ENCODE data around the gene VPS37B. TPM values are rescaled to one million over a fixed set of nuclear protein-coding genes. Genes with fewer than 3 reads are reported as not detected.
"Not testable (repeated sequence)": the region's sequence is repeated elsewhere in the genome, so short reads cannot be mapped to it uniquely, and the experiment has no call there.

Gene VPS37B
- total RNA-seq, 4 donors from 2014 or later: 3.3 to 21.6 (median 20.2) TPM

- no peaks in the 10 kb centered on the region for H3K36me3 ChIP-seq
- intact Hi-C loops (cut with DNase I; ENCODE audit: low total_unique reads): no loop called here
- peak overlapping the region; percentile 65 to 95 for H3K4me3 ChIP-seq
- no peak for TF ChIP-seq POLR2A (IDR thresholded peaks at IDR 0.05)
- no peak for TF ChIP-seq CTCF (IDR thresholded peaks at IDR 0.05)
- no peaks in the 10 kb centered on the region for H3K9me3 ChIP-seq
- H3K27me3 ChIP-seq: no peaks in the 10 kb centered on the region
- peak in 1 of 2 donors; percentile 27 for DNase-seq
- peaks cover 0 to 19% of the 10 kb centered on the region in 2 donors for H3K4me1 ChIP-seq
- peak overlapping the region; percentile 78 to 81 for H3K27ac ChIP-seq
Observed at GRCh38 chr12:122894193-122895121, 1.5 kb downstream of the VPS37B start.

- Histone ChIP-seq H3K36me3 (no peaks in the 10 kb centered on the region), H3K4me1 (peaks cover 0 to 19% of the 10 kb centered on the region in 2 donors), H3K27me3 (no peaks in the 10 kb centered on the region), H3K27ac (no peak overlapping the region), H3K4me3 (no peak overlapping the region), H3K9me3 (no peaks in the 10 kb centered on the region)
- no peak for TF ChIP-seq CTCF (IDR thresholded peaks at IDR 0.05)
- TF ChIP-seq POLR2A (IDR thresholded peaks at IDR 0.05): no peak
- no peak for DNase-seq
- intact Hi-C loops (cut with DNase I; ENCODE audit: low total_unique reads): no loop called here
Observed at GRCh38 chr12:122893208-122894153, 2.4 kb downstream of the VPS37B start.

DNA sequence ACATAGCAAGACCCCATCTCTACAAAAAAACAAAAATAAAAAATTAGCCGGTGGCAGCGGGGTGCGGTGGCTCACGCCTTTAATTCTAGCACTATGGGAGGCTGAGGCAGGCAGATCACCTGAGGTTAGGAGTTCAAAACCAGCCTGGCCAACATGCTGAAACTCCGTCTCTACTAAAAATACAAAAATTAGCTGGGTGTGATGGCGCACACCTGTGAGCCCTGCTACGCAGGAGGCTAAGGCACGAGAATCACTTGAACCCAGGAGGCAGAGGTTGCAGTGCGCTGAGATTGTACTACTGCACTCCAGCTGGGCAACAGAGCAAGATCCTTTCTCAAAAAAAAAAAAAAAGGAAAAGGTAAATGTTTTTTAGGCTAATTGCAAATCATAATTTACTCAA lies 3.2 kb downstream of the VPS37B start:
- Histone ChIP-seq H3K27ac (peak overlapping the region in 1 of 2 donors; percentile 12), H3K4me1 (peaks cover 0 to 21% of the 10 kb centered on the region in 2 donors)
- H3K4me3 ChIP-seq; DNase-seq; H3K27me3 ChIP-seq; H3K9me3 ChIP-seq; intact Hi-C loops (cut with DNase I; ENCODE audit: low total_unique reads); H3K36me3 ChIP-seq: not testable (repeated sequence)

GRCh38 chr12:122891661-122892525 lies 4.0 kb downstream of the VPS37B start:
- H3K27ac ChIP-seq: peak overlapping the region in 1 of 2 donors; percentile 12
- intact Hi-C loops (cut with DNase I; ENCODE audit: low total_unique reads): no loop called here

More at GRCh38 chr12:122891661-122892525, 4.0 kb downstream of the VPS37B start:
- no peak for DNase-seq
- Histone ChIP-seq H3K9me3 (no peaks in the 10 kb centered on the region), H3K36me3 (no peaks in the 10 kb centered on the region), H3K4me3 (no peak overlapping the region), H3K27me3 (no peaks in the 10 kb centered on the region), H3K4me1 (peaks cover 0 to 24% of the 10 kb centered on the region in 2 donors)
- no peak for TF ChIP-seq POLR2A (IDR thresholded peaks at IDR 0.05)
- TF ChIP-seq CTCF (IDR thresholded peaks at IDR 0.05): no peak

Data from uterus (tissue), 4 donors.